ENCODE measurements around the gene SFTA2.

SFTA2 gene

DNA sequence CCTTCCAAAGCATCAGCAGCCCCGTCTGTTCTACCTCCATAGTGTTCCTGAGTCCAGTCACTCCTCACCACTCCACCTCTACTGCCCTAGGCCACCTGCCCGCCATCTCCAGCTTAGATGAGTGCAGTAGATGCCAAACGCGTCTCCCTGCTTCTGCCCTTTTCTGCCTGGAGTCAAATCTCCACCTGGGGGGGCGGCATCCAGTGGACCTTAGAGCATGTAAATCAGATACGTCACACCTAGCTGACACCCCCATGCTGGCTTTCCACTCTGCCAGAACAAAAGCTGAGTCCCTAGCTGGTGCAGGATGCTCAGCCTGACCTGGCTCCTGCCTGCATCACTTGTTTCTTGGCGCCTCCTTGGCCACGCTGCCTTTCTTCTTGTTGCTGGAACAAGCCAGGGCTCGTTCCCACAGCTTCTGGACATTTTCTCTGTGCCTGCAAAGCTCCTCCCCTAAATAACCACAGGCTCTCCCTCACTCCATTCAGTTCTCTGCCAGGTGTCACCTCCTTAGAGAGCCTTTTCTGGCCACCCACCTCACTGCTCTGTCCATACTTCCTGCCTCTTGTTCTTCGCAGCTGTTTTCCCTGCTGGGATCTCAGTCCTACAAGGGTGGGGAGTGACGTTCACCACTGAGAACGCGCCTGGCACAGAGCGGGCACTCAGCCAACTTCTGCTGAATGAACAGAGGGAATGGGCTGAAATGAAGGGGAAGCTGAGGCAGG is 41.9 kb downstream of the SFTA2 start:
- no peak for DNase-seq

DNA sequence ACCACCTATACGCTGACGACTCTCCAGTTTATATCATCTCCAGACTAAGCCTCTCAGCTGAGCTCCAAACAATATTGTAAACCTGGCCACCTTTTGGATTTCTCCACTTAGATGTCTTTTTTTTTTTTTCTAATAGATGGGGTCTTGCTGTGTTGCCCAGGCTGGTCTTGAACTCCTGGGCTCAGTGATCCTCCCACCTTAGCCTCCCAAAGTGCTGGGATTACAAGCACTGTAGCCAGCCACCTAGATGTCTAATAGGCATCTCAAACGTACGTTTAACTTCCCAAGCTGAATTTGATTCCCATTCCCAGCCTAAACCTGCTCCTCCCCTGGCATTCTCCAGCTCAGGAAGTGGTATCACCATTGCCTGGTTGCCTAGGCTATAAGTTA is 42.5 kb downstream of the SFTA2 start:
- DNase-seq: no peak

DNA sequence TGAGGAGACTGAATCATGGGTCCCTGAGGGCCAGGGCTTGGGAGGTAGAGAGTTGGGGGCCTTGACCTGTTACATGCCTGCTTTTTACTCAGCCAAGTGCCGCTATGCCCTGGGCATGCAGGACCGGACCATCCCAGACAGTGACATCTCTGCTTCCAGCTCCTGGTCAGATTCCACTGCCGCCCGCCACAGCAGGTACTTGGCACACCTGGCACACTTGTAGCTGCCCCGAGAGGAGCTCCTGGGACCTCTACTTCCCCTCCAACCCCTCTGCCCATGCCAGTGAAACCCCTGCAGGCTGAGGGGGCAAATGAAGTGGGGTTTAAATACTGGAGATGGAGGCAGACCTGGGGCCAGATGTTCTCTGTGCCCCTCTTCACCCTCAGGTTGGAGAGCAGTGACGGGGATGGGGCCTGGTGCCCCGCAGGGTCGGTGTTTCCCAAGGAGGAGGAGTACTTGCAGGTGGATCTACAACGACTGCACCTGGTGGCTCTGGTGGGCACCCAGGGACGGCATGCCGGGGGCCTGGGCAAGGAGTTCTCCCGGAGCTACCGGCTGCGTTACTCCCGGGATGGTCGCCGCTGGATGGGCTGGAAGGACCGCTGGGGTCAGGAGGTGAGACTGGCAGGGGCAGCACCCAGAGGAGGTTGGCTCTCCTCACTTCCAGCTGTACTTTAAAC is 43.0 kb downstream of the SFTA2 start:
- no peak for DNase-seq

DNA sequence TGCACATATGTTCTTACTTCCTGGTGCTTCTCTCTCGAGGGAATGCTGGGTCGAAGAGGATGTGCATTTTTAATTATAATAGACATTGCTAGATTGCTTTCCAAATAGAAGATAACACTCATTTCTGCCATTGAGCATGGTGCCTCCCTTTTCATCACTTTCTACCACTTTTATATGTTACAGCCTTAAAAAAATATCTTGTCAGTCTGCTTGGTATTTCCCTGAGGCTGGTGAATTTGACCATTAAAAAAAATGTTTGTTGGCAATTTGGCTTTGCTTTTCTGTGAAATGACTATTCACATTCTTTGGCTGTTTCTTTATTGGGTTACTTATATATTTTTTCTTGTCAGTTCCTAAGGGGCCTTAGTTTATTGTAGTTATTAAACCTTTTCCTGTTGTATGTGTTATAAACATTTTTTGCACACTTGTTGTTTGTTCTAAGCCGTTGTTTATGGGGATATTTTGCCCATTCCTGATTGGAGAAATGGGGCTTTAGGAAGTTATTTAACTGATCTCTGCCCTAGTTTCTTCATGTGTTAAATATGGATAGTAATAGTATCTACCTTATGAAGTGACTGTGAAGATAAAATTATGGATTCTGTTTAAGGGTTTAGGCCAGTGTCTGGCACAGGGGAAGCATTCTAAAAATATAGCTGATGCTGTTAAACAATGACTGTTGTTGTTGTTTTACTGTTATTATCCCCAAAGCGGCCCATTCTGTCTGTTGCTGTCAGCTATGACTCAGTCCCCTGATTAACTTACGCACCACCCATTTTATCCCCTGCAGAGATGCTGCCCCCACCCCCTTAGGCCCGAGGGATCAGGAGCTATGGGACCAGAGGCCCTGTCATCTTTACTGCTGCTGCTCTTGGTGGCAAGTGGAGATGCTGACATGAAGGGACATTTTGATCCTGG is 43.8 kb downstream of the SFTA2 start:
- no peak for DNase-seq

DNA sequence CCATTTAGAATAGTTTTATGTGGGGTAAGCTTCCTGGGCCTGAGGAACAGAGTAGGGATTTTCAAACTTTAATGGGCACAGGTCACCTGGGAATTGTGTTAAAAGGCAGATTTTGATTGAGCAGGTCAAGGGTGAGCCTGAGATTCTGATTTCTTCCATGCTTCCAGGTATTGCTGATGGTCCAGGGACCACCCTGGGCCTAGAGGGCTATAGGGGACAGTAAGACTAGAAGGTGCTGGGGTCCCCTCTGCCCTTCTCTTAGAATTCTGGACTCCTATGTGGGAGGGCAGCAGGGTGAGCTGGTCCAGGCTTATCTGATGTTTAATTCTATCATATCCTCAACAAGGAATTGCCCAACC is 45.1 kb downstream of the SFTA2 start:
- DNase-seq: no peak

DNA sequence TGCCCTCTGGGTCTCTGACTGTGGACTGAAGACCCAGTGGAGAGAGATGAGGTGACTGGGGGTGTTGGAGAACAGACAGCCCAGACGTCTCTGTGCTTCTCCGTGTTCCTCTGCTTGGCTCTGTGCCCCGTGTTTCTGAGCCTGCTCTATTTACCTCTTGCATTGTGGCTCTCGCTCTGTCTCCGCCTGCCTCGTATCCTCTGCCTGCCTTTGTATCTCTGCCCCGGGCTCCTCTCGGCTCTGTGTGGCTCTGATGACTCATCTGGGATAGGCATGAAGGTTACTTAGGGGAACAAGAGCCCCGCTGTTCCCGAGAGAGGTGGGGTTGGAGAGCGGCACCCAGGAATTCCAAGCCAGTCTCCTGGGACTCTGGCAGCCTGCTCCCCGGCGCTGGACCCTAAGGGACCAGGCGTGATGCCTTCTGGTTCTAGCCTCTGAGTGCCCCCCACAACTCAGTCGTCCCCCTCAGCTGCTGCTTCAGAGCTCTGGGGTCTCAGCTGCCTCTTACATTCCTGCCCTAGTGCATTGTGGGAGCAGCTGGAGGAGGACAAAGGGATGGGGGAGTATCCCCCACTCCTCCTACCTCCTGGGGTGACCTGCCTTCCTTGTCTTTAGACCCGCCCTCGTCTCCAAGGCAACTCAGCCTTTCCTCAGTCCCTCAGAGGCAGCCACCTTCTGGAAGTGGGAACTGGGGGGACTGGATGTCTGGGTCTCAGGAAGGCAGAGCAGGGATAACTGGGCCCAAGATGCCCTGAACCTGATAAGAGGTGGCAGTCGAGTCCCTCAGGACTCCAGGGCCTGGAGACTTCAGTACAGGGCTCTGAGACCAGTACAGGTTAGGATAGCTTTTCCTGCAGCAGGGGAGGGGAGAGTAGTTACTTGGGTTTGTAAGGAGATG is 45.7 kb downstream of the SFTA2 start:
- no peak for DNase-seq

DNA sequence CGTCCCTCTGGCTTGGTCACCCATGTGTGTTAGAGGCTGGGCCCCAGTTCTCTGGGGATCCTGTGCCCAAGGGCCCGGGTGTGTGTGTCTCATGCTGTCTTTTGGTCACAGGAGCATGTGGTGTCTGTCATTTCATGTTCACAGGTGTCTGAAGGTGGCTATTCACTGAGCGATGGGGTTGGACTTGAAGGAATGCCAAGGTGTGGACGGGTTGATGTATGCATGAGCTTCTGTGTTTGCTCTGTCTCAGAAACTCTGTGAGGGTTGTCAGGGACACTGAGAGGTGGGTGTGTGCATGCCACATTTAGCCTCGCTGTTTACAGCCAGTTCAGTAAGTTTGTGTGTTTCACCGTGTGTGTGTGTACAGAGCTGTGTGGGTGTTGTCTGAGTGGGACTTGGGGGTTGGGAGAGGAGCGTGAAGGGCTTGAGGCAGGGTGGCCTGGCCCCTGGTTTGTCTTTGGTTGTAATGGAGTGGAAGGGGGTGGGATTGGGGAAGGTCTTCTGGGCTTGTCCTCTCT is 46.4 kb downstream of the SFTA2 start:
- DNase-seq: no peak

DNA sequence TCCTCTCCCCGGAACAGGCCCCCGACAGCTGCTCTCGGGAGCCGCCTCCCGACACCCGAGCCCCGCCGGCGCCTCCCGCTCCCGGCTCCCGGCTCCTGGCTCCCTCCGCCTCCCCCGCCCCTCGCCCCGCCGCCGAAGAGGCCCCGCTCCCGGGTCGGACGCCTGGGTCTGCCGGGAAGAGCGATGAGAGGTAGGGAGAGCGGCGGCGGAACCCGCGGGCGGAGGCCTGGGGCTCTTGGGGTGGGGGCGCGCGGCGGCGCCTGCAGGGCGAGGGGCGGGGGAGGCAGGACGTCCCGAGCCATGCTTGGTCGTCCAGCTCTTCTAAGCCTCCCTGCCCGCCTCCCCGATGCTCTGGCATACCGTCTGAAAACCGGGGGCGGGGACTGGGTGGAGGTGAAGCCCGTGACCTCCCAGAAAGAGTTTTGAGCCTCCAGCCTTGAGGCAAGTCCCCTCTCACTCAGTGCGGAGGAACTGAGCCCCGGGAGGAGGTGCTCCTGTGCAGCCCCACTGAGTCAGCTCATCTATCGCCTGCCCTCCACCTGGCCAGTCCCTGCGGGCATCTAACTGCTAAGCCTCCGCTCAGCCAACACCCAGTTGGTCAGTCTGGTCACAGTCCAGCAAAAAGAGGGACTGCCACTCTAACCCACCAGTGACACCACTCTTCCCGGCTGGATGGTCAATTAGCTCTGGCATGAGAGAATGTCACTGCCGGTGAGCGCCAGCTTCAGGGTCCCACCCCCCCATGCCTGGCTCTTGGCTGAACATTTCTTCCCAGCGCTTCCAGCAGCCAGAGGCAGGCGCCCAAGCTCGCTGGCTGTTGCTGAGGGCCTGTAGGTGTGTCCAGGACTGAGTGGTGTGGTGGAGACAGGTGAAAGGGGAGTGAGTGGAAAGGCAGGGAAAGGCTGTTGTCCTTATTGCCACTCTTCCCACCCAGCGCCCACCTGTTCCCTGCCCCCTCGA is 47.2 kb downstream of the SFTA2 start:
- DNase-seq: no peak

DNA sequence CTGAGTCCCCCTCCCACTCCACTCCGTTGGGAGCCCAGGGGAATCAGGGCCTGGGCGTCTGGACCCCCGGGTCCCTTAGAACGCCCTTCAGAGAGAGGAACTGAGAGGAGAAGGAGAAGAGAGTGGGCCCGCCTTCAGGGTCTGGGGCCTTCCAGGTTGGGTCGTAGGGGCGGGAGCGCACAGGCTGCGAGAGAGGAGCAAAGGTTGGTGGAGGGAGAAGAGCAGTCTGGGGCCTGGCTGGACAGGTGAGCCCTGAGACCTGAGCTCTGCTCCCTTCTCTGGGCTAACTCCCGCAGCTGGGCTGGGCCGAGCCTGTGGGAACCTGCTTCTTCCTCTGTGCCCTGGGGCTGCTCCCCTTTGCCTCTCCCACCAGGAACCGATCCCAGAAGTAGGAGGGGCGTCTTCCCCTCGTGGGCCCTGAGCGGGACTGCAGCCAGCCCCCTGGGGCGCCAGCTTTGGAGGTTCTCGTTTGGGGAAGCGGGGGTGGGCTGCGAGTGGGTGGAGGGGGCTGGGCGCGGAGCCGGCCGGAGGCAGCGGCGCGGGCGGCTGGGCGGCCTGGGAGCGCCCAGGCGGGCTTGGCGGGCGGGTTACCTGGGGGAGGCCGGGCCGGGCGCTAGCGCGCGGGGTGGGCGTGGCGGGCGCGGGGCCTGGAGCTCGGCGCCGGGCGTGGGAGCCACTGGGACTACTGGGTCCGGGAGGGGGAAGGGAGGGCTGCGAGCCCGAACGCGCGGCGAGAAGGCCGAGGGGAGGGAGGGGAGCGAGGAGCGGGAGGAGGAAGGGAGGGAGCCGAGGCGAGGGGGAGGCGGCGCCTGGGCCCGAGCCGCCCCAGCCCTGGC is 48.1 kb downstream of the SFTA2 start, which contains the start of gene DDR1:
Gene DDR1, plus strand, starts transcription at position 835 of the 836 bp plus-strand sequence. CDS start 4,211 bp downstream, outside the sequence.
- no peak for DNase-seq

DNA sequence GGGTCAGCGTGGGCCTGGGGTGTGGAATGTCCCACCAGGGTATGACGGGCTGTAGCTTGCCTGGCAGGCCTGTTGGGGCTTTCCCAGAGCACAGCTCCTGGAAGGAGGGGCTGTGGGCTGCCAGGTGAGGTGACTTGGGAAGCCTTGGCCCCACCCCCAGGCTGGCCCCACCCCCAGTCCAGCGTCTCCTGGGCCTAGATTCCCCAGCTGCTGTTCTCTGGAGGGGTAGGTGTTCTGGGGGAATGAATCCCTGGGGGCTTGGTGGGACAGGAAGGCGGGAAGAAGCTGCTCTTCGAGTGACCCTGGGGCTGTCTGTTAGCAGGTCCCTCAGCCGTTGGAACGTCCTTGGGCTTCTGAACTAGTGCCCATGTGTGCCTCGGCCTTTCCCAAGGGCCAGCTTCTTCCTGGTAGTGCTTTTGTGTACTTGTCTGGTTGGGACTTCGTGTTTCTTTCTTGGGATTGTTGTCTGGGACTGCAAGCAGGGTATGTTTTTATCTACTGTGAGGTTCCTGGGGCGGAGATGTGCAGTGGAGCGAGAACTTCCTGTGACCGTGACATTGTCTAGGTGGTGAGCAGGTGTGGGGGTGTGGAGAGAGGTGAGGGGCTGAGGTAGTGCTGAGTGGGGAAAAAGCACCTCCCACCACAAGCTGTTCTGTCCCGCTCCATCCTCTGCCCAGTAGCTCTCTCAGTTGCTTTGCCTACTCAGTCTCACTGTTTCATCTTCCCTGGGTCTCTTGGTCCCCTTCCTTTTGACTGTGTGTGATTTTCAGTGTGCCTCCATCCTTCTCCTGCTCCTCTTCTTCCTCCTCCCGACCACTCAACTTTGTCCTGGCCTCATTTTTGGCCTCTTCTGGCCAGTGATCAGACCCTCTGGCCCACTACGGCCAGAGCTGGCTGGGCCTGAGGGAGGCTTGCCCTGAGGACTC is 48.9 kb downstream of the SFTA2 start:
- no peak for DNase-seq

DNA sequence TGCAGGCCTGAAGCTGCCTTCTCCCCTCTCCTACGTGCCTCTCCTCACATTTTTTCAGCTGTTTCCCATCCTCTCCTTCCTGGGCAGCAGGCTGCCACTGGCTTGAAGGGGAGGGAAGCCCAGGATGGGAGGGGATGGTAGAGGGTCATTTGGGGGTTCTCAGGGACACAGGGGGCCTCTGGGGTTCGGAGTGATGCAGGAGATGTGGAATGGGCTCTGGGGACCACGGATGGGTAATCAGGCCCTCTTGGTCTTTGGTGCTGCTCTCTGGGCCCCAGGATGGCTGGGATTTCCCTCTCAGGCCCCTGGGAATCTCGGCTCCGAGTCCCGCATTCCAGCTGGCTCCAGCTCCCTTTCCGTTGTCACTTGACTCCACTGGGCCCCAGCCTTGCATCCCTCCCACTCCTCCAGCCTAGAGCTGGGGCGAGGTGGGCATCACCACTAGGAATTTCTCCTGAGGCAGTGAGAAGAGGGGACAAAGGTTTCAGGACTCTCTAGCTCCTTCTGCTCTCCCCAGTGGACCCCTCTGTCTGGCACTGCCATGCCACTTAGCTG is 49.7 kb downstream of the SFTA2 start:
- DNase-seq: no peak

DNA sequence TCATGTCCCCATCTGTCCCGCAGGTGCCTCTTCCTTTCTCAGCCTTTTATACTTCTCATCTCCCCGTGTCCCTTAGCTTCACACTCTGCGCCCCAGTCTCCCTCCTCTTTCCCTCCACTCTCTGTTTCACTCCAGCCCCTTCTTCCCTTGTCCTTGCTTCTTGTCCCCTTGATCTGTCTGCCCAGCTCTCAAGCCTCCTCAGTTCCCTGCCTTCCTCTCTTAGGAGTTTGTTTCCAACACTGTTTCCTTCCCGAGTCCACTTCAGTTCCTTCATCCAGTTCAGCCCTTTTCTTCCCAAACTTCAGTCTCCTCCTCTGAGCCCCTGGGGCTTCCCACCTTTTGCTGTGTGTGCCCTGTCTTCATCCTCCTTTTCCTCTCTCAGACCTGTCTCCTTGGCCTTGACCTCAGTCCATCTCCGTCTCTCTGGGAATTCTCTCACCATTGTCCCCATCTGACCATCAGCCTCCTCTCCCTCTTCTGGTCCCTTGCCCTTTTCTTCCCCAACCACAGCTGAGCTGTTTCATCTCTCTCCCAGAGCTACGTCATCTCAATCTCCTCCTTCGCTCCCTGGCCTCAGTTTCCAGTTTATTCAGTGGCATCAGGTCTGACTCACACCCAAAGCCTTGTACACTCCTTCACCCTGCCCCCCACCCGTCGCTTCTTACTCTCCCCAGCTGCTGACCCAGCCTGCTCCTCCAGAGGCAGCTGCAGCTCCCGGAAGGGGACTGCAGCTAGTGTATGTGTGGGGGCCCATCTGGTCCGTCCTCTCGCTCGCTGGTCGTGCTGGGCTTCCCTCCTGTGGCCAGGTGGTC is 50.4 kb downstream of the SFTA2 start:
- no peak for DNase-seq
